K562 (cell line): ENCODE results near the gene SULT2B1. TPM values are rescaled to one million over a fixed set of nuclear protein-coding genes. Genes with fewer than 3 reads are reported as not detected.

Source experiments
- ATAC-seq: fragments of 200-7000 bp; cut with Tn5 transposase; 3 replicates; pipeline ENCODE4 v1.9.1; 2020; ENCODE audit warnings: moderate library complexity
- BruUV-seq: library from RNA; stranded (reverse); fragments of 400-500 nt; replicated peaks from 2 replicates; lab custom pipeline; 2021; lab: Mats Ljungman, UMichigan
- CTCF ChIA-PET: fragments of 300-600 bp; formaldehyde crosslinking; extraction: SDS; loops from one replicate; lab custom pipeline; 2021; ENCODE audit warnings: low intra/inter-chr PET ratio; lab: Yijun Ruan, JAX
- POLR2A ChIA-PET: fragments of 300-600, 350-650 bp; sonication (Branson Sonifier 250); formaldehyde crosslinking; extraction: SDS; loops from one replicate; lab custom pipeline; 2021; ENCODE audit warnings: antibody characterized with exemption, inconsistent platforms; lab: Yijun Ruan, JAX
- DNase-seq, 4 experiments: peaks; one replicate each; pipeline versions ENCODE4 v3.0.0 to v3.0.0-alpha.2; 2011 to 2018; ENCODE audit warnings: low spot score in 3 of 4, mixed read lengths in 3 of 4; ENCODE audit errors: extremely low read depth in 1 of 4
- FAIRE-seq: peaks from 2 replicates; lab custom pipeline; 2011; peaks lifted over from hg19 to GRCh38; lab: Jason Lieb, UNC
- H2AFZ ChIP-seq: 2 replicates; pipeline ENCODE4 v1.6.0; 2011; ENCODE audit warnings: low read depth, low read length, control low read depth, inconsistent platforms
- H3K27ac ChIP-seq: fragments of 200-600 bp; 3 replicates; pipeline ENCODE4 v1.8.0; 2011; ENCODE audit warnings: low read depth, mild to moderate bottlenecking, control low read depth, inconsistent platforms, low read length, moderate library complexity, mixed read lengths; ENCODE audit errors: extremely low read depth
- H3K27me3 ChIP-seq, 2 experiments: fragments of 300-600 bp in 1 of 2; 2 replicates in 1 of 2; 3 replicates in 1 of 2; pipeline versions ENCODE4 v1.6.0 to v1.8.0; 2011; ENCODE audit warnings: inconsistent platforms in 2 of 2, low read length in 2 of 2, mild to moderate bottlenecking in 1 of 2, mixed read lengths in 1 of 2, moderate library complexity in 1 of 2; ENCODE audit not compliant: control insufficient read depth in 2 of 2, insufficient read depth in 2 of 2
- H3K36me3 ChIP-seq: fragments of 300-600 bp; 3 replicates; pipeline ENCODE4 v1.8.0; 2011; ENCODE audit warnings: mild to moderate bottlenecking, low read length, inconsistent platforms; ENCODE audit not compliant: control insufficient read depth, insufficient read depth
- H3K4me1 ChIP-seq, 2 experiments: fragments of 200-600 bp in 1 of 2; replicated peaks in 1 of 2; 2 replicates in 1 of 2; 3 replicates in 1 of 2; pipeline versions ENCODE4 v1.5.1 to v1.8.0; 2011; ENCODE audit warnings: inconsistent platforms in 2 of 2, low read length in 2 of 2, mild to moderate bottlenecking in 1 of 2, mixed read lengths in 1 of 2, moderate library complexity in 1 of 2; ENCODE audit not compliant: control insufficient read depth in 2 of 2, insufficient read depth in 2 of 2
- H3K4me2 ChIP-seq: 2 replicates; pipeline ENCODE4 v1.6.1; 2011; ENCODE audit warnings: low read length, control low read depth, inconsistent platforms, mixed read lengths; ENCODE audit not compliant: insufficient read depth
- H3K4me3 ChIP-seq: fragments of 200-600 bp; sonication (generic), shearing (Covaris generic); 2 replicates; pipeline ENCODE4 v1.5.1; 2016; ENCODE audit warnings: control low read depth, inconsistent platforms
- H3K79me2 ChIP-seq: fragments of 200-600 bp; 3 replicates; pipeline ENCODE4 v1.8.0; 2011; ENCODE audit warnings: low read length, inconsistent platforms; ENCODE audit not compliant: control insufficient read depth, insufficient read depth
- H3K9ac ChIP-seq, 2 experiments: 2 replicates each; pipeline versions ENCODE4 v1.6.0 to v1.6.1; 2011; ENCODE audit warnings: low read depth in 2 of 2, low read length in 2 of 2, control low read depth in 1 of 2, inconsistent platforms in 1 of 2, mild to moderate bottlenecking in 1 of 2, mixed read lengths in 1 of 2; ENCODE audit not compliant: insufficient read depth in 1 of 2
- H3K9me1 ChIP-seq: one replicate; pipeline ENCODE4 v1.6.0; 2011; ENCODE audit warnings: inconsistent platforms, mild to moderate bottlenecking, low read length, moderate library complexity; ENCODE audit not compliant: control insufficient read depth, insufficient read depth
- H3K9me3 ChIP-seq: replicated peaks from 2 replicates; pipeline ENCODE4 v1.5.1; 2011; ENCODE audit warnings: low read depth, low read length, inconsistent platforms; ENCODE audit not compliant: control insufficient read depth, insufficient read depth
- H4K20me1 ChIP-seq: replicated peaks from 2 replicates; pipeline ENCODE4 v1.6.1; 2011; ENCODE audit warnings: low read length, inconsistent platforms, mixed read lengths; ENCODE audit not compliant: control insufficient read depth, insufficient read depth
- MIER1 ChIP-seq: fragments of 450-650 bp; IDR thresholded peaks from 2 replicates; pipeline ENCODE4 v1.6.1; 2016; ENCODE audit warnings: antibody characterized with exemption, mild to moderate bottlenecking, low read depth
- NFXL1 ChIP-seq: fragments of 450-650 bp; formaldehyde crosslinking; IDR thresholded peaks from 2 replicates; pipeline ENCODE4 v1.4.0; 2021; ENCODE audit warnings: mild to moderate bottlenecking
- POLR2G ChIP-seq: fragments of 200-400 bp; formaldehyde crosslinking; IDR thresholded peaks from 2 replicates; pipeline ENCODE4 v1.6.1; 2017; ENCODE audit warnings: low read depth, mild to moderate bottlenecking, antibody characterized with exemption, low read length, moderate library complexity
- RBFOX2 ChIP-seq: fragments of 200-400 bp; formaldehyde crosslinking; IDR thresholded peaks from 2 replicates; pipeline ENCODE4 v1.6.1; 2017; ENCODE audit warnings: low read depth, mild to moderate bottlenecking, low read length, moderate library complexity
- WGBS: fragments of 100-300 bp; shearing (Covaris generic); methylation state at CpG from one replicate; pipeline ENCODE4 v1.1.6; 2016; ENCODE audit warnings: low coverage, mixed read lengths; ENCODE audit not compliant: insufficient coverage; ENCODE audit errors: missing lambda C conversion rate; 5-methylcytosine and 5-hydroxymethylcytosine counted together
- in situ Hi-C: fragments of 300-500 bp; cut with MboI; formaldehyde crosslinking; loops from 4 replicates; pipeline ENCODE4 v1.15.0; 2018; ENCODE audit warnings: inconsistent platforms, mixed read lengths
- intact Hi-C: fragments of 100-400 bp; cut with micrococcal nuclease; formaldehyde crosslinking; loops from 2 replicates; pipeline ENCODE4 v1.14.2; 2022
- polyA plus RNA-seq, 8 experiments: library from polyadenylated mRNA; depleted of rRNA in 4 of 8; stranded (reverse) in 5 of 8; unstranded in 3 of 8; fragments of >200 nt; fragmentation: Nextera tagmentation in 2 of 8; fragmentation: Illumina TruSeq in 1 of 8; extraction: Ambion mirVana in 2 of 8; extraction: Trizol in 1 of 8; gene quantifications; 2 replicates each; pipeline versions ENCODE4 v1.2.1 to v1.2.3, GENCODE V29; 2011 to 2014; ENCODE audit warnings: inconsistent platforms in 1 of 8, missing spikeins in 1 of 8
- total RNA-seq, 7 experiments: library from RNA; depleted of rRNA in 6 of 7; stranded (reverse); fragments of >200 nt in 6 of 7; fragmentation: Illumina TruSeq in 2 of 7; extraction: Trizol in 2 of 7; gene quantifications; 2 replicates each; pipeline versions ENCODE4 v1.2.1 to v1.2.3, GENCODE V29; 2011 to 2021; ENCODE audit warnings: low replicate concordance in 1 of 7
- TF ChIP-seq, protein P1 (sequence below): fragments of 450-650 bp; IDR thresholded peaks from one replicate; pipeline ENCODE4 v1.6.1; 2018; ENCODE audit warnings: mild to moderate bottlenecking, moderate library complexity; ENCODE audit not compliant: partially characterized antibody
- TF ChIP-seq, protein P2 (sequence below): fragments of 450-650 bp; IDR thresholded peaks from 2 replicates; pipeline ENCODE4 v1.6.1; 2017; ENCODE audit warnings: antibody characterized with exemption

The SULT2B1 gene
- total and polyA plus RNA-seq, 9 of the 15 experiments (the other 6 are each of a cell fraction or from before 2014, with no cell fraction given), result 0.09 to 0.62 (median 0.22) TPM; not detected in 2

DNA sequence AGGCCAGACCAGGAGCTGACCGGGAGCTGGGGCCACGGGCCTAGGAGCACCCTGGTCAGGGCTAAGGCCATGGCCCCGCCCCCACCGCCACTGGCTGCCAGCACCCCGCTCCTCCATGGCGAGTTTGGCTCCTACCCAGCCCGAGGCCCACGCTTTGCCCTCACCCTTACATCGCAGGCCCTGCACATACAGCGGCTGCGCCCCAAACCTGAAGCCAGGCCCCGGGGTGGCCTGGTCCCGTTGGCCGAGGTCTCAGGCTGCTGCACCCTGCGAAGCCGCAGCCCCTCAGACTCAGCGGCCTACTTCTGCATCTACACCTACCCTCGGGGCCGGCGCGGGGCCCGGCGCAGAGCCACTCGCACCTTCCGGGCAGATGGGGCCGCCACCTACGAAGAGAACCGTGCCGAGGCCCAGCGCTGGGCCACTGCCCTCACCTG, 73.9 kb downstream of the SULT2B1 start:
- H3K27ac ChIP-seq, result no peak overlapping the region
- no peak for DNase-seq
- CTCF ChIA-PET, result no interaction called here
- H3K9me3 ChIP-seq, result no peaks in the 10 kb centered on the region
- TF ChIP-seq RBFOX2 (0 out of 2 replicates have a peak, but pooled peaks have one; percentile 17), MIER1 (no peak), POLR2G (peak; percentile 42; the same call in 1 of the 2 replicates)
- H3K4me1 ChIP-seq, result peaks cover 16 to 69% of the 10 kb centered on the region in 2 experiments
- H3K36me3 ChIP-seq, result peaks cover 5% of the 10 kb centered on the region; the same call in 1 of the 3 replicates
- intact Hi-C loops (no loop called here), in situ Hi-C loops (no loop called here)
- H3K27me3 ChIP-seq, result no peaks in the 10 kb centered on the region
- no peak overlapping the region for H3K4me2 ChIP-seq
- peak overlapping the region in 1 of 2 experiments; percentile 11; a peak in 2 of 4 replicates for H3K9ac ChIP-seq
- no TSS peak for BruUV-seq
- no peak for ATAC-seq
- WGBS, result 92% methylated on average over 20 of the region's 30 CpGs
- no peak overlapping the region for H3K4me3 ChIP-seq
- H3K9me1 ChIP-seq, result no peaks in the 10 kb centered on the region
- FAIRE-seq, result no peak
- POLR2A ChIA-PET, result interaction anchor here (0.9 kb wide), 1 partner anchor 11 kb away, joined by 3 read pairs; the partner anchor contains the start of gene DBP
- no peak overlapping the region for H2AFZ ChIP-seq
- H3K79me2 ChIP-seq, result no peaks in the 10 kb centered on the region
- H4K20me1 ChIP-seq, result no peaks in the 10 kb centered on the region

DNA sequence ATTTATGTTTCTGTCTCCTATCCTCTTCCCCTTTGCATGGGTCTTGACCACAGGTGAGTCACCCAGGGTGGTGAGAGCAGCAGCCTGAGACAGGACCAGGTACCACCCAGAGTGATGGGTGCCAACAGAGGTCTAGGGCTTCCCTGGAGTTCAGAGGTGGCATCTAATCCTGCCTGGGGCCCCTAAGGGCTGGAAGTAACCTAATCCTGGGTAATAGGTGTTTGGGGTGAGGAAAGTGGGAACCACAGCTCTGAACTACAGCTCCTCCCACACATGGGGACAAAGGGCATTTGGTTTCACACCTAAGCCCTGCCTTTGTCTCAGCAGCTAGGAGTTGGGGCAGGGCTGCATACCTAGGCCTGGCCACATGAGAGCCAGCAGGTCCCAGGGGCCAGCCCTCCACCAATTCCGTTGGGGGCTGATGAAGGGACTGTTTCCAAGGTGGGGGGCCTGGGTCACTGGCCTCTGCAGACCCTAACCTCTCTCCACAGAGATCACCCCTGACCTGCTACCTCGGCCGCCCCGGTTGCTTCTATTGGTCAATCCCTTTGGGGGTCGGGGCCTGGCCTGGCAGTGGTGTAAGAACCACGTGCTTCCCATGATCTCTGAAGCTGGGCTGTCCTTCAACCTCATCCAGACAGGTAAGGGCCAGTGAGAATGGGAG, 75.4 kb downstream of the SULT2B1 start:
- H3K9me1 ChIP-seq, result no peaks in the 10 kb centered on the region
- ChIA-PET POLR2A (interaction anchor here (0.6 to 1.3 kb wide), 4 partner anchors 8 to 112 kb away, joined by 3 to 4 read pairs (median 4); partner anchors contain the start of genes FAM83E, RPL18 and SPHK2), CTCF (no interaction called here)
- no peak overlapping the region for H3K4me3 ChIP-seq
- peaks cover 16 to 70% of the 10 kb centered on the region in 2 experiments for H3K4me1 ChIP-seq
- no peak overlapping the region for H3K27ac ChIP-seq
- BruUV-seq, result no TSS peak
- H3K79me2 ChIP-seq, result no peaks in the 10 kb centered on the region
- no peak for FAIRE-seq
- no peaks in the 10 kb centered on the region for H3K9me3 ChIP-seq
- no peaks in the 10 kb centered on the region for H4K20me1 ChIP-seq
- in situ Hi-C loops (no loop called here), intact Hi-C loops (no loop called here)
- no peaks in the 10 kb centered on the region for H3K27me3 ChIP-seq
- H3K9ac ChIP-seq, result peak overlapping the region in 1 of 2 experiments; percentile 71; a peak in 2 of 4 replicates
- H3K4me2 ChIP-seq, result no peak overlapping the region
- ATAC-seq, result no peak
- H2AFZ ChIP-seq, result no peak overlapping the region
- DNase-seq, result no peak
- 32% methylated on average over 2 of the region's 6 CpGs for WGBS
- H3K36me3 ChIP-seq, result peaks cover 5% of the 10 kb centered on the region; the same call in 1 of the 3 replicates
- no peak for TF ChIP-seq NFXL1 (CRISPR knock-in tag)
- TF ChIP-seq, protein P1, sequence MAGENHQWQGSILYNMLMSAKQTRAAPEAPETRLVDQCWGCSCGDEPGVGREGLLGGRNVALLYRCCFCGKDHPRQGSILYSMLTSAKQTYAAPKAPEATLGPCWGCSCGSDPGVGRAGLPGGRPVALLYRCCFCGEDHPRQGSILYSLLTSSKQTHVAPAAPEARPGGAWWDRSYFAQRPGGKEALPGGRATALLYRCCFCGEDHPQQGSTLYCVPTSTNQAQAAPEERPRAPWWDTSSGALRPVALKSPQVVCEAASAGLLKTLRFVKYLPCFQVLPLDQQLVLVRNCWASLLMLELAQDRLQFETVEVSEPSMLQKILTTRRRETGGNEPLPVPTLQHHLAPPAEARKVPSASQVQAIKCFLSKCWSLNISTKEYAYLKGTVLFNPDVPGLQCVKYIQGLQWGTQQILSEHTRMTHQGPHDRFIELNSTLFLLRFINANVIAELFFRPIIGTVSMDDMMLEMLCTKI, result no peak
- TF ChIP-seq, protein P2, sequence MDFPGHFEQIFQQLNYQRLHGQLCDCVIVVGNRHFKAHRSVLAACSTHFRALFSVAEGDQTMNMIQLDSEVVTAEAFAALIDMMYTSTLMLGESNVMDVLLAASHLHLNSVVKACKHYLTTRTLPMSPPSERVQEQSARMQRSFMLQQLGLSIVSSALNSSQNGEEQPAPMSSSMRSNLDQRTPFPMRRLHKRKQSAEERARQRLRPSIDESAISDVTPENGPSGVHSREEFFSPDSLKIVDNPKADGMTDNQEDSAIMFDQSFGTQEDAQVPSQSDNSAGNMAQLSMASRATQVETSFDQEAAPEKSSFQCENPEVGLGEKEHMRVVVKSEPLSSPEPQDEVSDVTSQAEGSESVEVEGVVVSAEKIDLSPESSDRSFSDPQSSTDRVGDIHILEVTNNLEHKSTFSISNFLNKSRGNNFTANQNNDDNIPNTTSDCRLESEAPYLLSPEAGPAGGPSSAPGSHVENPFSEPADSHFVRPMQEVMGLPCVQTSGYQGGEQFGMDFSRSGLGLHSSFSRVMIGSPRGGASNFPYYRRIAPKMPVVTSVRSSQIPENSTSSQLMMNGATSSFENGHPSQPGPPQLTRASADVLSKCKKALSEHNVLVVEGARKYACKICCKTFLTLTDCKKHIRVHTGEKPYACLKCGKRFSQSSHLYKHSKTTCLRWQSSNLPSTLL, result no peak
